ENCODE data around the gene APOL1. TPM values are rescaled to one million over a fixed set of nuclear protein-coding genes. Genes with fewer than 3 reads are reported as not detected.

The APOL1 gene
- polyA plus RNA-seq, 2 of the 4 experiments (the other 2 are of a cell fraction), result 2.0 to 6.5 TPM

DNA sequence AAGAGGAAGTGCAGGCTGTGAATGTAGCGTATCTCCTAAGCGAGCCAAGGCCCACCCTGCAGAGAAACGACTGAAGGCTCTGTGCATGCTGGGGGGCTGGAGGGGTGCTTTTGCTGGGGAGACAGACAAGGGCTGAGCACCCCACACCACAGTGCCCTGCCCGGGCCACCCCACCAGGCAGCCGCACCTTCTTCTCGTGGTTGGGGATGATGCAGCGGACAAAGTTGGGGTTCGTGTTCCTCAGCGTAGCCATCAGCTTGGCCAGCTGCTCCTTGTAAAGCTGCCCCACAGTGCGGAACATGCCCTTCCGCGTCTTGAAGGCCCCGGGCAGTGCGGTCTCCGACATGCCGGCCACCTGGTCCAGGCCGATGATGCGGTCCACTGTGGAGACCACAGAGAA lies 53.3 kb downstream of the APOL1 start:
- FAIRE-seq (no peak), DNase-seq (ENCODE audit: low read depth in 1 of 2, low spot score in 1 of 2) (no peak), ATAC-seq (no peak)
- Histone ChIP-seq H3K9me3 (no peaks in the 10 kb centered on the region), H3K4me2 (no peak overlapping the region), H3K27ac (no peak overlapping the region), H3K4me3 (no peak overlapping the region), H3K4me1 (peaks cover 27% of the 10 kb centered on the region; the same call in 2 of the 3 replicates)
- POLR2A ChIA-PET, result no interaction called here
- WGBS (ENCODE audit: missing lambda C conversion rate), result 88% methylated on average over 17 of the region's 18 CpGs
- CTCF ChIA-PET, result interaction anchor here (0.9 to 1.4 kb wide), 6 partner anchors 10 to 166 kb away, joined by 3 to 5 read pairs (median 4); no protein-coding TSS in a partner anchor
- TF ChIP-seq, protein P1, sequence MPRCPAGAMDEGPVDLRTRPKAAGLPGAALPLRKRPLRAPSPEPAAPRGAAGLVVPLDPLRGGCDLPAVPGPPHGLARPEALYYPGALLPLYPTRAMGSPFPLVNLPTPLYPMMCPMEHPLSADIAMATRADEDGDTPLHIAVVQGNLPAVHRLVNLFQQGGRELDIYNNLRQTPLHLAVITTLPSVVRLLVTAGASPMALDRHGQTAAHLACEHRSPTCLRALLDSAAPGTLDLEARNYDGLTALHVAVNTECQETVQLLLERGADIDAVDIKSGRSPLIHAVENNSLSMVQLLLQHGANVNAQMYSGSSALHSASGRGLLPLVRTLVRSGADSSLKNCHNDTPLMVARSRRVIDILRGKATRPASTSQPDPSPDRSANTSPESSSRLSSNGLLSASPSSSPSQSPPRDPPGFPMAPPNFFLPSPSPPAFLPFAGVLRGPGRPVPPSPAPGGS (IDR thresholded peaks at IDR 0.05), result no peak
- TF ChIP-seq CHD4 (IDR thresholded peaks at IDR 0.05; ENCODE audit: borderline replicate concordance) (no peak), CHD2 (IDR thresholded peaks at IDR 0.05; ENCODE audit: low read length, partially characterized antibody) (no peak), HOXB5 (CRISPR knock-in tag; IDR thresholded peaks at IDR 0.05) (no peak), ZNF302 (CRISPR knock-in tag; IDR thresholded peaks at IDR 0.05) (no peak), NFE2L2 (conservative IDR thresholded peaks at IDR 0.05; ENCODE audit: low read length) (no peak)
- TF ChIP-seq, protein P2, sequence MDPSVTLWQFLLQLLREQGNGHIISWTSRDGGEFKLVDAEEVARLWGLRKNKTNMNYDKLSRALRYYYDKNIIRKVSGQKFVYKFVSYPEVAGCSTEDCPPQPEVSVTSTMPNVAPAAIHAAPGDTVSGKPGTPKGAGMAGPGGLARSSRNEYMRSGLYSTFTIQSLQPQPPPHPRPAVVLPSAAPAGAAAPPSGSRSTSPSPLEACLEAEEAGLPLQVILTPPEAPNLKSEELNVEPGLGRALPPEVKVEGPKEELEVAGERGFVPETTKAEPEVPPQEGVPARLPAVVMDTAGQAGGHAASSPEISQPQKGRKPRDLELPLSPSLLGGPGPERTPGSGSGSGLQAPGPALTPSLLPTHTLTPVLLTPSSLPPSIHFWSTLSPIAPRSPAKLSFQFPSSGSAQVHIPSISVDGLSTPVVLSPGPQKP (IDR thresholded peaks at IDR 0.05; ENCODE audit: low read depth, low read length), result no peak

DNA sequence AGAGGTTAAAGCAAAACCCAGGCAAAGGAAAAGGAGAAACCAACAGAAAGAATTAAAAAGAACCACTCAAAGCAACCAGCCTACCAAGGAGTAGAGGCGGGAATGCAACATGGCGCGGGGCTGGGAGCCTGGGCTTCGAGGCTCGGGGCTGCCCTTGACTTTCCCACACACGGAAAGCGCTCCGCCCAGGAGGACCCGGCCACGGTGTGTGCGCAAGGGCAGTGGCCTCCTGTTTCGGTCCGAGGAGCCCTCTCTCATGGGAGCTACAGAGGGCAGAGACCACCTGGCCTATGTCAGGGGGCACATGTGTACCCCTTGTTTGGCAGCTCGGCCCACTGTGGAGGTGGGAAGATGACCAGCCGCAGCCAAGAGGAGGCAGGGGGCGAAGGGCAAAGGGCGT lies 55.9 kb downstream of the APOL1 start:
- no peak for FAIRE-seq
- no peaks in the 10 kb centered on the region for H3K9me3 ChIP-seq
- no peak overlapping the region for H3K4me3 ChIP-seq
- no peak for TF ChIP-seq KDM5A (IDR thresholded peaks at IDR 0.05)
- no peak for TF ChIP-seq NR3C1 (IDR thresholded peaks at IDR 0.05)
- TF ChIP-seq, protein P3, sequence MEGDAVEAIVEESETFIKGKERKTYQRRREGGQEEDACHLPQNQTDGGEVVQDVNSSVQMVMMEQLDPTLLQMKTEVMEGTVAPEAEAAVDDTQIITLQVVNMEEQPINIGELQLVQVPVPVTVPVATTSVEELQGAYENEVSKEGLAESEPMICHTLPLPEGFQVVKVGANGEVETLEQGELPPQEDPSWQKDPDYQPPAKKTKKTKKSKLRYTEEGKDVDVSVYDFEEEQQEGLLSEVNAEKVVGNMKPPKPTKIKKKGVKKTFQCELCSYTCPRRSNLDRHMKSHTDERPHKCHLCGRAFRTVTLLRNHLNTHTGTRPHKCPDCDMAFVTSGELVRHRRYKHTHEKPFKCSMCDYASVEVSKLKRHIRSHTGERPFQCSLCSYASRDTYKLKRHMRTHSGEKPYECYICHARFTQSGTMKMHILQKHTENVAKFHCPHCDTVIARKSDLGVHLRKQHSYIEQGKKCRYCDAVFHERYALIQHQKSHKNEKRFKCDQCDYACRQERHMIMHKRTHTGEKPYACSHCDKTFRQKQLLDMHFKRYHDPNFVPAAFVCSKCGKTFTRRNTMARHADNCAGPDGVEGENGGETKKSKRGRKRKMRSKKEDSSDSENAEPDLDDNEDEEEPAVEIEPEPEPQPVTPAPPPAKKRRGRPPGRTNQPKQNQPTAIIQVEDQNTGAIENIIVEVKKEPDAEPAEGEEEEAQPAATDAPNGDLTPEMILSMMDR (IDR thresholded peaks at IDR 0.05), result no peak
- TF ChIP-seq, protein P4, sequence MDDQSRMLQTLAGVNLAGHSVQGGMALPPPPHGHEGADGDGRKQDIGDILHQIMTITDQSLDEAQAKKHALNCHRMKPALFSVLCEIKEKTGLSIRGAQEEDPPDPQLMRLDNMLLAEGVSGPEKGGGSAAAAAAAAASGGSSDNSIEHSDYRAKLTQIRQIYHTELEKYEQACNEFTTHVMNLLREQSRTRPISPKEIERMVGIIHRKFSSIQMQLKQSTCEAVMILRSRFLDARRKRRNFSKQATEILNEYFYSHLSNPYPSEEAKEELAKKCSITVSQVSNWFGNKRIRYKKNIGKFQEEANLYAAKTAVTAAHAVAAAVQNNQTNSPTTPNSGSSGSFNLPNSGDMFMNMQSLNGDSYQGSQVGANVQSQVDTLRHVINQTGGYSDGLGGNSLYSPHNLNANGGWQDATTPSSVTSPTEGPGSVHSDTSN (IDR thresholded peaks at IDR 0.05), result no peak
- no peak for TF ChIP-seq NPAS2 (CRISPR knock-in tag; IDR thresholded peaks at IDR 0.05; ENCODE audit: borderline replicate concordance)
- TF ChIP-seq FOSL2 (IDR thresholded peaks at IDR 0.05), result no peak
- TF ChIP-seq FOSL2 (CRISPR knock-in tag; IDR thresholded peaks at IDR 0.05), result no peak
- TF ChIP-seq, protein P2 (IDR thresholded peaks at IDR 0.05; ENCODE audit: low read depth, low read length), result no peak
- no peak for TF ChIP-seq RARB (CRISPR knock-in tag; IDR thresholded peaks at IDR 0.05)
- TF ChIP-seq, protein P5, sequence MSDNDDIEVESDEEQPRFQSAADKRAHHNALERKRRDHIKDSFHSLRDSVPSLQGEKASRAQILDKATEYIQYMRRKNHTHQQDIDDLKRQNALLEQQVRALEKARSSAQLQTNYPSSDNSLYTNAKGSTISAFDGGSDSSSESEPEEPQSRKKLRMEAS (IDR thresholded peaks at IDR 0.05), result no peak
- no peak for TF ChIP-seq RFX5 (IDR thresholded peaks at IDR 0.05)
- H3K4me2 ChIP-seq, result no peak overlapping the region
- DNase-seq (ENCODE audit: low read depth in 1 of 2, low spot score in 1 of 2), result no peak
- CTCF ChIA-PET, result interaction anchor here (1.0 kb wide), 1 partner anchor 8 kb away, joined by 7 read pairs; no protein-coding TSS in a partner anchor
- peaks cover 9% of the 10 kb centered on the region; the same call in 2 of the 3 replicates for H3K4me1 ChIP-seq
- 96% methylated on average over 16 of the region's 17 CpGs for WGBS (ENCODE audit: missing lambda C conversion rate)
- POLR2A ChIA-PET, result no interaction called here
- ATAC-seq, result no peak
- H3K27ac ChIP-seq, result no peak overlapping the region
